ENCODE measurements around the gene TOX2. TPM values are rescaled to one million over a fixed set of nuclear protein-coding genes. Genes with fewer than 3 reads are reported as not detected.

TOX2 gene
- total RNA-seq, 1 experiment from 2014 or later, result 85.4 TPM

- H3K27me3 ChIP-seq (ENCODE audit: control insufficient read depth, insufficient read depth, low read length), result no peaks in the 10 kb centered on the region
- no peak overlapping the region for H3K27ac ChIP-seq (ENCODE audit: low read length)
- H3K4me3 ChIP-seq (ENCODE audit: low read depth in 2 of 2, low read length in 2 of 2), result no peak overlapping the region
- no peak for DNase-seq (ENCODE audit: low read depth, low spot score)
- ChIA-PET CTCF (interaction anchor here (0.6 kb wide), 1 partner anchor 346 kb away, joined by 3 read pairs; no protein-coding TSS in a partner anchor), POLR2A (no interaction called here)
- H3K9me3 ChIP-seq (ENCODE audit: control insufficient read depth, insufficient read depth, low read depth, low read length), result no peaks in the 10 kb centered on the region
- BruUV-seq (replicated peaks), result no TSS peak
- intact Hi-C loops (cut with micrococcal nuclease; ENCODE audit: unreplicated experiment) (no loop called here), in situ Hi-C loops (cut with HindIII; ENCODE audit: low pct_unique_long_range_greater_than_20kb, low sequenced_read_pairs) (no loop called here)
- H3K36me3 ChIP-seq (ENCODE audit: control insufficient read depth, insufficient read depth, low read length), result no peaks in the 10 kb centered on the region
- TF ChIP-seq POLR2AphosphoS5 (IDR thresholded peaks at IDR 0.05; ENCODE audit: low read depth, low read length) (no peak), REST (IDR thresholded peaks at IDR 0.05; ENCODE audit: insufficient read depth in 1 of 2, low read depth in 2 of 2, low read length in 1 of 2) (no peak)
- H3K4me1 ChIP-seq (ENCODE audit: control insufficient read depth, insufficient read depth, low read length), result no peaks in the 10 kb centered on the region
- no peak for ATAC-seq
These were observed 125.1 kb downstream of the TOX2 start for GRCh38 chr20:44039741-44040140.

- Histone ChIP-seq H3K9me3 (ENCODE audit: control insufficient read depth, insufficient read depth, low read depth, low read length) (no peaks in the 10 kb centered on the region), H3K4me3 (ENCODE audit: low read depth in 2 of 2, low read length in 2 of 2) (no peak overlapping the region), H3K4me1 (ENCODE audit: control insufficient read depth, insufficient read depth, low read length) (no peaks in the 10 kb centered on the region), H3K36me3 (ENCODE audit: control insufficient read depth, insufficient read depth, low read length) (no peaks in the 10 kb centered on the region), H3K27me3 (ENCODE audit: control insufficient read depth, insufficient read depth, low read length) (no peaks in the 10 kb centered on the region), H3K27ac (ENCODE audit: low read length) (no peak overlapping the region)
- in situ Hi-C loops (cut with HindIII; ENCODE audit: low pct_unique_long_range_greater_than_20kb, low sequenced_read_pairs) (no loop called here), intact Hi-C loops (cut with micrococcal nuclease; ENCODE audit: unreplicated experiment) (no loop called here)
- ChIA-PET CTCF (interaction anchor here (0.6 kb wide), 1 partner anchor 347 kb away, joined by 3 read pairs; no protein-coding TSS in a partner anchor), POLR2A (no interaction called here)
- ATAC-seq (no peak), DNase-seq (ENCODE audit: low read depth, low spot score) (no peak)
- TF ChIP-seq POLR2AphosphoS5 (IDR thresholded peaks at IDR 0.05; ENCODE audit: low read depth, low read length), result no peak
- no peak for TF ChIP-seq SIN3A (IDR thresholded peaks at IDR 0.05; ENCODE audit: borderline replicate concordance, insufficient read depth, low read depth, low read length)
- TF ChIP-seq TCF7L2 (IDR thresholded peaks at IDR 0.05; ENCODE audit: low read depth, low read length), result no peak
- TF ChIP-seq REST (IDR thresholded peaks at IDR 0.05; ENCODE audit: insufficient read depth in 1 of 2, low read depth in 2 of 2, low read length in 1 of 2), result no peak
- no peak for TF ChIP-seq CTCF (IDR thresholded peaks at IDR 0.05)
- no TSS peak for BruUV-seq (replicated peaks)
These were observed 125.7 kb downstream of the TOX2 start for GRCh38 chr20:44040202-44040915.

Data from Panc1 (cell line).